Loucy (cell line): ENCODE data around the gene AATK.

ENCODE experiments used
- H2AFZ ChIP-seq: fragments of 200-600 bp; sonication (generic); 2 replicates; pipeline ENCODE4 v1.6.0; 2016; ENCODE audit warnings: antibody characterized with exemption, mild to moderate bottlenecking, low read length, moderate library complexity
- H3F3A ChIP-seq: fragments of 200-600 bp; 2 replicates; pipeline ENCODE4 v1.6.0; 2016; ENCODE audit warnings: antibody characterized with exemption, low read depth, mild to moderate bottlenecking
- H3K27me3 ChIP-seq: fragments of 200-600 bp; sonication (generic); 2 replicates; pipeline ENCODE4 v1.6.1; 2014; ENCODE audit warnings: low read length, mild to moderate bottlenecking; ENCODE audit not compliant: insufficient read depth, poor library complexity, severe bottlenecking
- H3K36me3 ChIP-seq: fragments of 200-600 bp; sonication (generic); 2 replicates; pipeline ENCODE4 v1.6.1; 2016; ENCODE audit warnings: low read length; ENCODE audit not compliant: insufficient read depth
- H3K4me1 ChIP-seq: fragments of 200-600 bp; sonication (generic); 2 replicates; pipeline ENCODE4 v1.5.1; 2014; ENCODE audit warnings: low read length, mild to moderate bottlenecking; ENCODE audit not compliant: insufficient read depth, poor library complexity, severe bottlenecking
- H3K4me2 ChIP-seq: fragments of 200-600 bp; sonication (generic); 2 replicates; pipeline ENCODE4 v1.6.0; 2014; ENCODE audit warnings: antibody characterized with exemption, low read length, low read depth, mild to moderate bottlenecking; ENCODE audit not compliant: poor library complexity, severe bottlenecking
- H3K4me3 ChIP-seq: fragments of 200-600 bp; sonication (generic); 2 replicates; pipeline ENCODE4 v1.5.1; 2014; ENCODE audit warnings: low read length, mild to moderate bottlenecking, mixed read lengths; ENCODE audit not compliant: poor library complexity, severe bottlenecking
- H3K79me2 ChIP-seq: fragments of 200-600 bp; sonication (generic); 2 replicates; pipeline ENCODE4 v1.6.1; 2014; ENCODE audit warnings: low read length; ENCODE audit not compliant: insufficient read depth
- H3K9ac ChIP-seq: fragments of 200-600 bp; sonication (generic); 2 replicates; pipeline ENCODE4 v1.6.0; 2014; ENCODE audit warnings: mild to moderate bottlenecking, low read depth, low read length, moderate library complexity; ENCODE audit not compliant: poor library complexity, severe bottlenecking
- H3K9me2 ChIP-seq: fragments of 200-600 bp; sonication (generic); replicated peaks from 2 replicates; pipeline ENCODE4 v1.6.1; 2016; ENCODE audit warnings: low read depth, low read length, mixed read lengths
- H3K9me3 ChIP-seq: fragments of 200-600 bp; sonication (generic); 2 replicates; pipeline ENCODE4 v1.6.1; 2014; ENCODE audit warnings: mild to moderate bottlenecking, antibody characterized with exemption, low read length, low read depth; ENCODE audit not compliant: insufficient read depth
- H4K20me1 ChIP-seq: fragments of 200-600 bp; sonication (generic); 2 replicates; pipeline ENCODE4 v1.6.0; 2014; ENCODE audit warnings: antibody characterized with exemption, low read length, mild to moderate bottlenecking; ENCODE audit not compliant: insufficient read depth, poor library complexity, severe bottlenecking
- EZH2phosphoT487 ChIP-seq: fragments of 200-600 bp; IDR thresholded peaks from 2 replicates; pipeline ENCODE4 v1.6.1; 2018; ENCODE audit warnings: antibody characterized with exemption, mild to moderate bottlenecking, moderate library complexity, borderline replicate concordance
- TF ChIP-seq, protein P1 (sequence below): fragments of 200-600 bp; sonication (generic); conservative IDR thresholded peaks from 2 replicates; pipeline ENCODE4 v1.5.1; 2014; ENCODE audit warnings: mild to moderate bottlenecking, antibody characterized with exemption, low read length

The AATK gene

GRCh38 chr17:81132197-81132540, 33.9 kb downstream of the AATK start:
- Histone ChIP-seq H3K4me1 (no peaks in the 10 kb centered on the region), H3K27me3 (no peaks in the 10 kb centered on the region)

GRCh38 chr17:81131486-81132196, 34.4 kb downstream of the AATK start:
- Histone ChIP-seq H3K9ac (no peak overlapping the region), H3K27me3 (no peaks in the 10 kb centered on the region), H3K4me3 (no peak overlapping the region), H2AFZ (no peak overlapping the region), H3K4me2 (no peak overlapping the region), H3K9me3 (no peaks in the 10 kb centered on the region), H3F3A (no peaks in the 10 kb centered on the region), H3K36me3 (no peaks in the 10 kb centered on the region), H3K4me1 (no peaks in the 10 kb centered on the region), H4K20me1 (no peaks in the 10 kb centered on the region), H3K79me2 (no peaks in the 10 kb centered on the region), H3K9me2 (no peaks in the 10 kb centered on the region)
- TF ChIP-seq, protein P1, sequence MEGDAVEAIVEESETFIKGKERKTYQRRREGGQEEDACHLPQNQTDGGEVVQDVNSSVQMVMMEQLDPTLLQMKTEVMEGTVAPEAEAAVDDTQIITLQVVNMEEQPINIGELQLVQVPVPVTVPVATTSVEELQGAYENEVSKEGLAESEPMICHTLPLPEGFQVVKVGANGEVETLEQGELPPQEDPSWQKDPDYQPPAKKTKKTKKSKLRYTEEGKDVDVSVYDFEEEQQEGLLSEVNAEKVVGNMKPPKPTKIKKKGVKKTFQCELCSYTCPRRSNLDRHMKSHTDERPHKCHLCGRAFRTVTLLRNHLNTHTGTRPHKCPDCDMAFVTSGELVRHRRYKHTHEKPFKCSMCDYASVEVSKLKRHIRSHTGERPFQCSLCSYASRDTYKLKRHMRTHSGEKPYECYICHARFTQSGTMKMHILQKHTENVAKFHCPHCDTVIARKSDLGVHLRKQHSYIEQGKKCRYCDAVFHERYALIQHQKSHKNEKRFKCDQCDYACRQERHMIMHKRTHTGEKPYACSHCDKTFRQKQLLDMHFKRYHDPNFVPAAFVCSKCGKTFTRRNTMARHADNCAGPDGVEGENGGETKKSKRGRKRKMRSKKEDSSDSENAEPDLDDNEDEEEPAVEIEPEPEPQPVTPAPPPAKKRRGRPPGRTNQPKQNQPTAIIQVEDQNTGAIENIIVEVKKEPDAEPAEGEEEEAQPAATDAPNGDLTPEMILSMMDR = no peak
- no peak for TF ChIP-seq EZH2phosphoT487

More at GRCh38 chr17:81132197-81132540, 33.9 kb downstream of the AATK start:
- Histone ChIP-seq H3F3A (no peaks in the 10 kb centered on the region), H4K20me1 (no peaks in the 10 kb centered on the region), H3K4me3 (no peak overlapping the region), H3K36me3 (no peaks in the 10 kb centered on the region), H3K9me2 (no peaks in the 10 kb centered on the region), H3K79me2 (no peaks in the 10 kb centered on the region), H3K9ac (no peak overlapping the region), H2AFZ (no peak overlapping the region), H3K4me2 (no peak overlapping the region), H3K9me3 (no peaks in the 10 kb centered on the region)
- TF ChIP-seq, protein P1 = no peak
- TF ChIP-seq EZH2phosphoT487 = no peak

- no peak overlapping the region for H3K4me3 ChIP-seq
- H3K9ac ChIP-seq = no peak overlapping the region
- no peak overlapping the region for H3K4me2 ChIP-seq
- no peaks in the 10 kb centered on the region for H3F3A ChIP-seq
- no peaks in the 10 kb centered on the region for H3K9me3 ChIP-seq
- no peak overlapping the region for H2AFZ ChIP-seq
- no peaks in the 10 kb centered on the region for H3K4me1 ChIP-seq
- no peaks in the 10 kb centered on the region for H3K79me2 ChIP-seq
- no peaks in the 10 kb centered on the region for H3K27me3 ChIP-seq
- H4K20me1 ChIP-seq = no peaks in the 10 kb centered on the region
- no peaks in the 10 kb centered on the region for H3K9me2 ChIP-seq
- TF ChIP-seq, protein P1 = no peak
- no peak for TF ChIP-seq EZH2phosphoT487
- H3K36me3 ChIP-seq = no peaks in the 10 kb centered on the region
Measured at GRCh38 chr17:81130385-81131361, 35.3 kb downstream of the AATK start.
